Measurements from ENCODE around the gene MYO1G. TPM values are rescaled to one million over a fixed set of nuclear protein-coding genes. Genes with fewer than 3 reads are reported as not detected.

Gene MYO1G
- total RNA-seq, 1 experiment from 2014 or later, result 0.11 TPM

DNA sequence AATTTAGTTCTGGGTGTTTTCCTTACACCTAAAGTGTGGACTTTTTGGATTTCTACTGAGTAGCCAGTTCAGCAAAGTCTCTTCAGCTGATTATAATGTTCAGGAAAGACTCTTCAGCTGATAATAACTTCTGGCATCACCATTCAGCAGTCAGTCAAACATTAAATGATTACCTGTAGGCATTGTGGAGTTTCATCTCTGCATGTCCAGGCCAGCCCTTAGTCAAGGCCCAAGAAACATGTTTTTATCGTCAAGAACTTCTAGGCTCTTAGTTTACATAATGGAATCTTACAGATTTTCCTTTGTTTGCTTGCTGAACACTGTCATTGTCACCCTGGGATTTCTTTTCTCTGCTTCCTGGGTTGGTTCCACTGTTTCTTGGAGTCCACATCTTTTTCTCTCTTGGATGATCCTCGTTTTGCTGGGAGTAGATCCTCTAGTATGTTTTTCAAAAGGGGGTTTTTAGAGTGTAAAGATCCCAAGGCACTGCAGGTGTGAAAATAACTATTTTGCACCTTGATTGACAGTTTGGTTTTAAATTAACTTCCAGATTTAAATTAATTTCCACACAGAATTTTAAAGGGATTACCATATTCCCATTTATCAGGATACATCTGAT is 45.4 kb upstream of the MYO1G start:
- Histone ChIP-seq H3K27me3 (ENCODE audit: low read length) (no peaks in the 10 kb centered on the region), H3K9me2 (replicated peaks; ENCODE audit: low read length) (no peaks in the 10 kb centered on the region), H3K4me1 (ENCODE audit: insufficient read depth, low read length) (peaks cover 6% of the 10 kb centered on the region; the same call in 1 of the 2 replicates), H3K27ac (ENCODE audit: low read length) (no peak overlapping the region), H2AFZ (ENCODE audit: low read length) (no peak overlapping the region), H4K20me1 (ENCODE audit: low read length) (no peaks in the 10 kb centered on the region), H3F3A (ENCODE audit: low read length, unreplicated experiment) (no peaks in the 10 kb centered on the region), H3K4me3 (ENCODE audit: low read length) (no peak overlapping the region), H3K9ac (ENCODE audit: low read length) (no peak overlapping the region), H3K36me3 (ENCODE audit: low read depth, low read length) (no peaks in the 10 kb centered on the region; the same call in 1 of the 2 replicates), H3K4me2 (ENCODE audit: low read length) (no peak overlapping the region), H3K79me2 (ENCODE audit: low read length) (no peaks in the 10 kb centered on the region), H3K9me3 (ENCODE audit: low read length) (no peaks in the 10 kb centered on the region)
- ATAC-seq (no peak), DNase-seq (no peak)
- TF ChIP-seq, protein P1, sequence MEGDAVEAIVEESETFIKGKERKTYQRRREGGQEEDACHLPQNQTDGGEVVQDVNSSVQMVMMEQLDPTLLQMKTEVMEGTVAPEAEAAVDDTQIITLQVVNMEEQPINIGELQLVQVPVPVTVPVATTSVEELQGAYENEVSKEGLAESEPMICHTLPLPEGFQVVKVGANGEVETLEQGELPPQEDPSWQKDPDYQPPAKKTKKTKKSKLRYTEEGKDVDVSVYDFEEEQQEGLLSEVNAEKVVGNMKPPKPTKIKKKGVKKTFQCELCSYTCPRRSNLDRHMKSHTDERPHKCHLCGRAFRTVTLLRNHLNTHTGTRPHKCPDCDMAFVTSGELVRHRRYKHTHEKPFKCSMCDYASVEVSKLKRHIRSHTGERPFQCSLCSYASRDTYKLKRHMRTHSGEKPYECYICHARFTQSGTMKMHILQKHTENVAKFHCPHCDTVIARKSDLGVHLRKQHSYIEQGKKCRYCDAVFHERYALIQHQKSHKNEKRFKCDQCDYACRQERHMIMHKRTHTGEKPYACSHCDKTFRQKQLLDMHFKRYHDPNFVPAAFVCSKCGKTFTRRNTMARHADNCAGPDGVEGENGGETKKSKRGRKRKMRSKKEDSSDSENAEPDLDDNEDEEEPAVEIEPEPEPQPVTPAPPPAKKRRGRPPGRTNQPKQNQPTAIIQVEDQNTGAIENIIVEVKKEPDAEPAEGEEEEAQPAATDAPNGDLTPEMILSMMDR (conservative IDR thresholded peaks at IDR 0.05; ENCODE audit: low read depth, low read length), result no peak
- TF ChIP-seq EZH2 (IDR thresholded peaks at IDR 0.05; ENCODE audit: low read length, unreplicated experiment), result no peak
- no peak for TF ChIP-seq EZH2phosphoT487 (IDR thresholded peaks at IDR 0.05; ENCODE audit: borderline replicate concordance, low read length)
- CTCF ChIA-PET, result no interaction called here
- POLR2A ChIA-PET (ENCODE audit: unreplicated experiment), result no interaction called here
- BruUV-seq (replicated peaks), result no TSS peak
- intact Hi-C loops (cut with micrococcal nuclease), result no loop called here

DNA sequence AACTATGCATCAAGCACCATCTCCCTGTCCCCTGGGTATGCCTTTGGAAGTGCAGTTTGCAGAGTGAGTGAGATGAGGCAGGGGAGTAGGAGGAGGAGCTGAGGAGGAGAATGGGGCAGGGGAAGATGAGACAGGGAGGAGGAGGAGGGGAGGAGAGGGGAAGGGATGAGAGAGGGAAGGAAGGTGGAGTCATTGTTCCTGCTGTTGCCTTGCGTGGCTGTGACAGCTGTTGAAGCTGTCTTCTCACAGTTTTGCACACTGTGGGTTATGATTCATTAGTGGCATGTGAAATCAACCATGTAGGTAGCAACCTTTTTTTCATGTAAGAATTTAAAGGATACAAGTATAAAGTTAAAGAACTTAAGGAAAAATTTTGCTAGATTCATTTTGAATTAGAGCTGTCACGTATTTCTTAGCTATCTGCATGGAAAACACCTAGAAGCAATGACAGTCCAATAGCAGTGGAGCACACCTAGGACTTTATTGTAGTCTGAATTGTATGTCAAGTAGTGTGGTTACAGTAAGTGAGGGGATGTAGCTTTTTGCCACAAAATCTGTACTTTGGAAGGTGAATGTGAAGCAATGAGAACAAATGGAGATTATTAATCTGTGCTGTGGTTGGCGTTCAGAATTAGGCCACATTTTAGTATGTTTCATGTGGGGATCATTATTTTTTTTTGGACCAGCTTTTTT is 42.9 kb upstream of the MYO1G start:
- no peaks in the 10 kb centered on the region for H3K9me2 ChIP-seq (replicated peaks; ENCODE audit: low read length)
- H3K27ac ChIP-seq (ENCODE audit: low read length), result no peak overlapping the region
- no peak for ATAC-seq
- no peaks in the 10 kb centered on the region for H4K20me1 ChIP-seq (ENCODE audit: low read length)
- H3K4me3 ChIP-seq (ENCODE audit: low read length), result no peak overlapping the region
- intact Hi-C loops (cut with micrococcal nuclease), result no loop called here
- no peak overlapping the region for H2AFZ ChIP-seq (ENCODE audit: low read length)
- no peaks in the 10 kb centered on the region for H3K9me3 ChIP-seq (ENCODE audit: low read length)
- no TSS peak for BruUV-seq (replicated peaks)
- ChIA-PET POLR2A (ENCODE audit: unreplicated experiment) (interaction anchor here (0.7 kb wide), 1 partner anchor 49 kb away, joined by 11 read pairs; no protein-coding TSS in a partner anchor), CTCF (no interaction called here)
- H3K36me3 ChIP-seq (ENCODE audit: low read depth, low read length), result no peaks in the 10 kb centered on the region
- no peaks in the 10 kb centered on the region for H3K4me1 ChIP-seq (ENCODE audit: insufficient read depth, low read length)
- H3K9ac ChIP-seq (ENCODE audit: low read length), result no peak overlapping the region
- TF ChIP-seq EZH2 (IDR thresholded peaks at IDR 0.05; ENCODE audit: low read length, unreplicated experiment), result no peak
- no peak for TF ChIP-seq EZH2phosphoT487 (IDR thresholded peaks at IDR 0.05; ENCODE audit: borderline replicate concordance, low read length)
- TF ChIP-seq, protein P1 (conservative IDR thresholded peaks at IDR 0.05; ENCODE audit: low read depth, low read length), result no peak
- no peaks in the 10 kb centered on the region for H3K79me2 ChIP-seq (ENCODE audit: low read length)
- no peaks in the 10 kb centered on the region for H3F3A ChIP-seq (ENCODE audit: low read length, unreplicated experiment)
- DNase-seq, result no peak
- H3K4me2 ChIP-seq (ENCODE audit: low read length), result no peak overlapping the region
- no peaks in the 10 kb centered on the region for H3K27me3 ChIP-seq (ENCODE audit: low read length)

DNA sequence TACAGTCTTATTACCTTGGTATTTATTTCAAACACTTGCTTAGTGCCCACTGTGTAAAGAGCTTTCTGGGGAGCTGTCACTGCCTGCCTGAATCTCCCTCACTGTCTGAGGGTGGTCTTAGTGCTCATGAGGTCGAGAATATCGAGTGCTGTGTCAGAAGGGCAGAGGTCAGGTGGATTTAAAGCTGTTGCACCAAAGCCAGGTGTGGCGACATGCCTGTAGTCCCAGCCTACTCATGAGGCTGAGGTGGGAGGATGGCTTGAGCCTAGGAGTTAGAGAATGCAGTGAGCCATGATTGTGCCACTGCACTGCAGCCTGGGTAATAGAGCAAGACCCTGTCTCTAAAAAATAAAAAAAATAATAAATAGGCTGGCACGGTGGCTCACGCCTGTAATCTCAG is 42.1 kb upstream of the MYO1G start:
- H3K9me3 ChIP-seq (ENCODE audit: low read length), result no peaks in the 10 kb centered on the region
- H3K9me2 ChIP-seq (replicated peaks; ENCODE audit: low read length), result no peaks in the 10 kb centered on the region
- no peaks in the 10 kb centered on the region for H3K79me2 ChIP-seq (ENCODE audit: low read length)
- no peak overlapping the region for H3K4me2 ChIP-seq (ENCODE audit: low read length)
- H3K4me3 ChIP-seq (ENCODE audit: low read length), result no peak overlapping the region
- no peaks in the 10 kb centered on the region for H3F3A ChIP-seq (ENCODE audit: low read length, unreplicated experiment)
- DNase-seq, result no peak
- H3K9ac ChIP-seq (ENCODE audit: low read length), result no peak overlapping the region
- no peaks in the 10 kb centered on the region for H4K20me1 ChIP-seq (ENCODE audit: low read length)
- no peaks in the 10 kb centered on the region for H3K27me3 ChIP-seq (ENCODE audit: low read length)
- POLR2A ChIA-PET (ENCODE audit: unreplicated experiment), result no interaction called here
- no TSS peak for BruUV-seq (replicated peaks)
- no peak overlapping the region for H2AFZ ChIP-seq (ENCODE audit: low read length)
- H3K4me1 ChIP-seq (ENCODE audit: insufficient read depth, low read length), result no peaks in the 10 kb centered on the region
- CTCF ChIA-PET, result no interaction called here
- intact Hi-C loops (cut with micrococcal nuclease), result no loop called here
- TF ChIP-seq EZH2 (IDR thresholded peaks at IDR 0.05; ENCODE audit: low read length, unreplicated experiment), result no peak
- TF ChIP-seq, protein P1 (conservative IDR thresholded peaks at IDR 0.05; ENCODE audit: low read depth, low read length), result no peak
- TF ChIP-seq EZH2phosphoT487 (IDR thresholded peaks at IDR 0.05; ENCODE audit: borderline replicate concordance, low read length), result no peak
- ATAC-seq, result no peak
- no peak overlapping the region for H3K27ac ChIP-seq (ENCODE audit: low read length)
- no peaks in the 10 kb centered on the region for H3K36me3 ChIP-seq (ENCODE audit: low read depth, low read length)
